Measurements from ENCODE around the gene AADACL2.

DNA sequence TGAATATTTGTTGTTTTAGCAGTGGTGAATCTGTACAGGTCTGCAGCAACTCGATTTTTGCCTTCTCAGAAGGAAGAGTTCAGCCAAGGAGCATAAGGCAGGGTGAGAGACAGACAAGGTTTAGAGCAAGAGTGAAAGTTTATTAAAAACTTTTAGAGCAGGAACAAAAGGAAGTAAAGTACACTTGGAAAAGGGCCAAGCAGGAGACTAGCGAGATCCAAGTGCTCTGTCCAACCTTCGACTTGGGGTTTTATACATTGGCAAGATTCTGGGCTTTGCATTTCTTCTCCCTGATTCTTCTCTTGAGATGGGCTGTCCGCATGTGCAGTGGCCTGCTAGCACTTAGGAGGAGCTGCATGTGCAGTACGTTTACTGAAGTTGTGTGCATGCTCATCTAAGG is 46.7 kb upstream of the AADACL2 start:
- TF ChIP-seq, protein P1, sequence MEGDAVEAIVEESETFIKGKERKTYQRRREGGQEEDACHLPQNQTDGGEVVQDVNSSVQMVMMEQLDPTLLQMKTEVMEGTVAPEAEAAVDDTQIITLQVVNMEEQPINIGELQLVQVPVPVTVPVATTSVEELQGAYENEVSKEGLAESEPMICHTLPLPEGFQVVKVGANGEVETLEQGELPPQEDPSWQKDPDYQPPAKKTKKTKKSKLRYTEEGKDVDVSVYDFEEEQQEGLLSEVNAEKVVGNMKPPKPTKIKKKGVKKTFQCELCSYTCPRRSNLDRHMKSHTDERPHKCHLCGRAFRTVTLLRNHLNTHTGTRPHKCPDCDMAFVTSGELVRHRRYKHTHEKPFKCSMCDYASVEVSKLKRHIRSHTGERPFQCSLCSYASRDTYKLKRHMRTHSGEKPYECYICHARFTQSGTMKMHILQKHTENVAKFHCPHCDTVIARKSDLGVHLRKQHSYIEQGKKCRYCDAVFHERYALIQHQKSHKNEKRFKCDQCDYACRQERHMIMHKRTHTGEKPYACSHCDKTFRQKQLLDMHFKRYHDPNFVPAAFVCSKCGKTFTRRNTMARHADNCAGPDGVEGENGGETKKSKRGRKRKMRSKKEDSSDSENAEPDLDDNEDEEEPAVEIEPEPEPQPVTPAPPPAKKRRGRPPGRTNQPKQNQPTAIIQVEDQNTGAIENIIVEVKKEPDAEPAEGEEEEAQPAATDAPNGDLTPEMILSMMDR (IDR thresholded peaks at IDR 0.05): no peak
- no peak for TF ChIP-seq POLR2A (IDR thresholded peaks at IDR 0.05)

All from body of pancreas (tissue), 4 donors.